Activated T-cell treated with anti-CD3 and anti-CD28 coated beads, Interleukin-2, amount 50 U/mL, for 24 hours (primary cell): Measurements from ENCODE around the gene SLC25A11.

Experiments
- DNase-seq: peaks from one replicate; pipeline ENCODE4 v3.0.0-alpha.2; 2020
- H3K27ac Mint-ChIP-seq: 2 replicates; pipeline ENCODE4 v1.8.0; 2020; ENCODE audit warnings: mild to moderate bottlenecking, mixed read lengths
- H3K27me3 Mint-ChIP-seq: 2 replicates; pipeline ENCODE4 v1.8.0; 2020; ENCODE audit warnings: mixed read lengths
- H3K36me3 Mint-ChIP-seq: 2 replicates; pipeline ENCODE4 v1.8.0; 2020; ENCODE audit warnings: low read depth, mixed read lengths
- H3K4me1 Mint-ChIP-seq: 2 replicates; pipeline ENCODE4 v1.8.0; 2020; ENCODE audit warnings: low read depth, mixed read lengths
- H3K4me3 Mint-ChIP-seq: 2 replicates; pipeline ENCODE4 v1.8.0; 2020; ENCODE audit warnings: mild to moderate bottlenecking, moderate library complexity, mixed read lengths
- H3K9me3 Mint-ChIP-seq: 2 replicates; pipeline ENCODE4 v1.8.0; 2020; ENCODE audit warnings: mixed read lengths

SLC25A11 gene

GRCh38 chr17:4939796-4940554 lies at the start of gene SLC25A11, which contains the start of gene RNF167:
SLC25A11 (minus strand) TSS chr17:4940046; CDS start chr17:4939910, 136 bp downstream.
RNF167 (plus strand) TSS chr17:4940268; CDS start chr17:4940910, 642 bp downstream.
- Mint-ChIP-seq H3K4me3 (peak within 1 kb of the TSS; percentile 94), H3K36me3 (peaks cover 94% of the 10 kb centered on the region), H3K27me3 (no peaks in the 10 kb centered on the region), H3K4me1 (peaks cover 60% of the 10 kb centered on the region), H3K9me3 (no peaks in the 10 kb centered on the region), H3K27ac (peak within 1 kb of the TSS; percentile 98)
- peak; percentile 97 for DNase-seq

DNA sequence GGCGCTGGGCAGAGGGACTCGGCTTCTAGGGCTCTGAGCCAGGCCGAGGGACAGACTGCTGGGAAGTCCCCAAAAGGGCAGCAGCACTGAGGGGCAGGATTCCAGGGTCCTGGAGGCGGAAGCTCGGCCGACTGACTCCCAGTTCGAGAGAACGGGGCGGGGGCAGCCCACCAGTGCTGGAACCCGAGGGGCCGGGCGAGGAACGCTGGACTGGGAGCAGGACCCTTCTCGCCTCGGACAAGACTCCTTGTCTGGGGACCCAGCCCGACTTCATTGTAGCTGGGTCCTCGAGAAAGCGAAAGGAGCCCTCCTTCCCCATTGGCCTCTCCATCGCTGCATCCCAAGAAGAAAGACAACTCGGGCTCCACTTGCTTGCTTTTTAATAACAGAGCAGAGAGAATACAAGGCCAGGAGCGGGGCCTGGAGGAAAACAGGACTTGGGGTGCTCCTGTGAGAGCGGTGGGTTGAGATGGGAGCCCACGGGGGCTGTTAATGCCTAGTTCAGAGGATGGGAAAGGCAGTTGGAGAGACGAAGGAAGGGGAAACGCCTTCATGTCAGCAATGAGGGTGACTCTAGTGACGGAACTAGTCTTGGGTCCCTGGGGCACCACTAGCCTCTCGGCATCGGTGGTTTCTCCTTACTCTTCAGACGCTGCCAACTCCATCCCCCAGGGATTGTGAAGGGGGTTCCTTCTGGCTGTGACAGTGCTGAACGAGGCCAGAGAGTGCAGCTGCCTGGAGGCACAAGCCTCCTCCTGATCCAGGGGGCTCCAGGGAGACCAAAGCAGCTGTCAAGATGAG lies 48.1 kb upstream of the SLC25A11 start:
- no peaks in the 10 kb centered on the region for H3K9me3 Mint-ChIP-seq
- peaks cover 63% of the 10 kb centered on the region for H3K36me3 Mint-ChIP-seq
- no peaks in the 10 kb centered on the region for H3K27me3 Mint-ChIP-seq
- peaks cover 49% of the 10 kb centered on the region for H3K4me1 Mint-ChIP-seq
- H3K4me3 Mint-ChIP-seq: peak overlapping the region; percentile 93
- peak; percentile 45 for DNase-seq
- peak overlapping the region; percentile 97 for H3K27ac Mint-ChIP-seq

DNA sequence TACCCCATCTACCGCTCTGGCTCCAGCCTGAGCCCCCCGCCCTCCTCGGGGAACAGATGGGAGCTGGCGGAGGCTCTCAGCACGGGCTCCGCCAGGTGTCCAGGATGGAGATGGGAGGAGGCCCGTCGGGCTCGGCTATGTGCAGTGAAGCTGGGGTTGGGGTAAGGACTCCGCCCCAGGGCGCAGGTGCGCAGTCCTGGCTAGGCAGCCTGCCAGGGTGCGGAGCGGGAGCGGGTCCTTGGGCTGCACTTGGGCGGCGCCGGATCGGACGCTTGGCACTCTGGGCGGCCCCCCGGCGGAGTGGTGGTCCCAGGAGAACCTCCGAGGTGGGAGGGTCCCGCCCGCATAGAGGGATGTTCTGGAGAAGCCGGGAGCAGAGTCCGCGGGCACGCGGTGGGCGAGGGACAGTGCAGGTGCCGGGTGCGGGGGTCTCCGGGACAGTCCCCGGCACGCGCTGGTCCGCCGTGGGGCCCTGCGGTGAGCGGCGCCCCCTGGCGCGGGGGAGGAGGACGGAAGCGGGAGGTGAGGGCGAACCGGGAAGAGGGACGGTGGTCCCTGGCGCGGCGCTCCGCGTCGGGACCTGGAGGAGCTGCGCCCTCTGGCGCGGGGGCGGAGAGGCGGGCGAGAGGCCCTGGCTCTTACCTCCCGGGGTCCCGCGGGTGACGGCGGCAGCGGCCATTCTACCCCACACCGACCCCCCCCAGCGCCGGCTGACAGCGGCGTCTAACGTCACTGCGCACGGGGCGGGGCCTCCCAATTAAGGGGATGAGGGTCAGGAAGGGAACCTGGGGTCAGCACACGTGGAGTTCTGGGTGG lies 47.3 kb upstream of the SLC25A11 start, which contains the start of gene CAMTA2:
Gene CAMTA2 (minus strand): TSS at position 725 of the 816 bp plus-strand sequence. CDS start 1,453 bp downstream, outside the sequence.
- no peaks in the 10 kb centered on the region for H3K27me3 Mint-ChIP-seq
- peak; percentile 94 for DNase-seq
- peaks cover 70% of the 10 kb centered on the region for H3K36me3 Mint-ChIP-seq
- H3K4me1 Mint-ChIP-seq: peaks cover 52% of the 10 kb centered on the region
- H3K27ac Mint-ChIP-seq: peak within 1 kb of the TSS; percentile 97
- no peaks in the 10 kb centered on the region for H3K9me3 Mint-ChIP-seq
- H3K4me3 Mint-ChIP-seq: peak within 1 kb of the TSS; percentile 93

DNA sequence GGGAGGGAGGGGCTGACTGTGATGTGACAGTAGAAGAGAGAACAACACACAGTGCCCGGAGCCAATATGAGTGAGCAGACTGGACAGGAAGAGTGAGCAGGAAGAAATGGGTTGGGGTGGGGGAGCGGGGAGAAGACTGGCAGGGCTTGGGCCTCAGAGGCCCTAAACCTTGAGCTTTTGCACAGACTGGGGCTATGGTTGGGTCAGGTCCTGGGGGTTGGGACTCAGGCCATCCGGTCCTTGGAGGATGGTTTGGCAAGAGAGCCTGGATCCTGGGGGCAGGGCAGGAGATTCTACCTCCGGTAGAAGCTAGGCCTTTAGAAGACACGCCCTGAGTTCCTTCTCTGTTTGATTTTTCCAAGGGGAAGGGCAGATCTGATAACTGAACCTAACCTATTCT lies 46.6 kb upstream of the SLC25A11 start:
- Mint-ChIP-seq H3K4me1 (peaks cover 52% of the 10 kb centered on the region), H3K27me3 (no peaks in the 10 kb centered on the region), H3K9me3 (no peaks in the 10 kb centered on the region), H3K4me3 (peak overlapping the region; percentile 93), H3K36me3 (peaks cover 73% of the 10 kb centered on the region), H3K27ac (peak overlapping the region; percentile 97)
- no peak for DNase-seq

DNA sequence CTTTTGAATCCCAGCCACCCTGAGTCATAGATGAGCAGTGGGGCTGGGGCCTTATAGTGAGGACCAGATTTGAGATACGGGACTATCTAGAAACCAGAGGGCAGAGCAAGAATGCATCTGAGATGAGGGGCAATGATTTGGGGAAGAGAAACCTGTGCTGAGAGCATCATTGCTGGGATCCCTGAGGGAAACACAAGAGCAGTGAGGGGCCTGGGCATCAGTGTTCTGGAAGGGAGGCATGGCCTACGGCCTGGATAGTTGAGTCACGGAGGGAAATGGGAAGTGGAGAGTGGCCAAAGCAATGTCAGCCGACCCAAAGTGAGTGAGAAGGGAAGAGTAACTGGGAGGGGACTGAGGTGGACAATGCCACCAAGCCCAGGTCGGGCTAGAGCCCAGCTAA lies 42.5 kb upstream of the SLC25A11 start:
- H3K27me3 Mint-ChIP-seq: no peaks in the 10 kb centered on the region
- H3K4me3 Mint-ChIP-seq: no peak overlapping the region
- peak overlapping the region; percentile 63 for H3K27ac Mint-ChIP-seq
- no peaks in the 10 kb centered on the region for H3K9me3 Mint-ChIP-seq
- no peak for DNase-seq
- peaks cover 80% of the 10 kb centered on the region for H3K36me3 Mint-ChIP-seq
- H3K4me1 Mint-ChIP-seq: peaks cover 41% of the 10 kb centered on the region

DNA sequence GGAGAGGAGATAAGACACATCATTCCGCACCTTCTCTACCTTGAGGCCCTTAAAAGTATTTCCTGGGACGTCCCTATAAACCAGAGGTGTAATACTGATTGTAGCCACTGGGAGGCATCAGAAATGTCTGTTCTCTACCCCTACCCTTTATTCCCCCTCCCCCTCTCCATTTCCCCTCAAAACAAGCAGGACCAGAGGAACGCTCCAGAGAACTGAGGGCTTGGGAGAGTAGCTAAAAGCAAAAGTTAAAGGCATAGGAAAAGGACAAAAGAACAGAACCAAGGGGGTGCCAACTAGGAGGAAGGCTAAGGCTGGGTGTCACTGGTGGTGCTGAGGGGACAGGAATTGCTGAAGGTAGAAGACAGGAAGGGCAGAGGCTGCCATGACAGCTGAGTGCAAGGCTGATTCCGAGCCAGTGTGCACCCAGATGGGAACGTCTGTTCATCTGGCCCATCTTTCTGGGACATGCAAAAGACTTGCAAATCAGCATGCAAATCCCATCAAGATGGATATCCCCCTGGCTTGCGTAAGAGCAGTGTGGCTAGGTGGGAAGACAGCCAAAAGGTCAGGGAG lies 40.9 kb upstream of the SLC25A11 start:
- H3K27ac Mint-ChIP-seq: peak overlapping the region; percentile 71
- H3K36me3 Mint-ChIP-seq: peaks cover 80% of the 10 kb centered on the region
- no peaks in the 10 kb centered on the region for H3K9me3 Mint-ChIP-seq
- H3K4me1 Mint-ChIP-seq: peaks cover 30% of the 10 kb centered on the region
- DNase-seq: peak; percentile 52
- no peaks in the 10 kb centered on the region for H3K27me3 Mint-ChIP-seq
- no peak overlapping the region for H3K4me3 Mint-ChIP-seq

GRCh38 chr17:4978726-4979125 lies 38.9 kb upstream of the SLC25A11 start:
- no peak overlapping the region for H3K4me3 Mint-ChIP-seq

GRCh38 chr17:4974115-4974670 lies 34.3 kb upstream of the SLC25A11 start:
- DNase-seq: no peak
- H3K36me3 Mint-ChIP-seq: peaks cover 33% of the 10 kb centered on the region
- H3K4me1 Mint-ChIP-seq: peaks cover 22% of the 10 kb centered on the region

More at GRCh38 chr17:4978726-4979125, 38.9 kb upstream of the SLC25A11 start:
- Mint-ChIP-seq H3K36me3 (peaks cover 72% of the 10 kb centered on the region), H3K27ac (no peak overlapping the region), H3K4me1 (peaks cover 23% of the 10 kb centered on the region), H3K27me3 (no peaks in the 10 kb centered on the region), H3K9me3 (no peaks in the 10 kb centered on the region)
- no peak for DNase-seq

DNA sequence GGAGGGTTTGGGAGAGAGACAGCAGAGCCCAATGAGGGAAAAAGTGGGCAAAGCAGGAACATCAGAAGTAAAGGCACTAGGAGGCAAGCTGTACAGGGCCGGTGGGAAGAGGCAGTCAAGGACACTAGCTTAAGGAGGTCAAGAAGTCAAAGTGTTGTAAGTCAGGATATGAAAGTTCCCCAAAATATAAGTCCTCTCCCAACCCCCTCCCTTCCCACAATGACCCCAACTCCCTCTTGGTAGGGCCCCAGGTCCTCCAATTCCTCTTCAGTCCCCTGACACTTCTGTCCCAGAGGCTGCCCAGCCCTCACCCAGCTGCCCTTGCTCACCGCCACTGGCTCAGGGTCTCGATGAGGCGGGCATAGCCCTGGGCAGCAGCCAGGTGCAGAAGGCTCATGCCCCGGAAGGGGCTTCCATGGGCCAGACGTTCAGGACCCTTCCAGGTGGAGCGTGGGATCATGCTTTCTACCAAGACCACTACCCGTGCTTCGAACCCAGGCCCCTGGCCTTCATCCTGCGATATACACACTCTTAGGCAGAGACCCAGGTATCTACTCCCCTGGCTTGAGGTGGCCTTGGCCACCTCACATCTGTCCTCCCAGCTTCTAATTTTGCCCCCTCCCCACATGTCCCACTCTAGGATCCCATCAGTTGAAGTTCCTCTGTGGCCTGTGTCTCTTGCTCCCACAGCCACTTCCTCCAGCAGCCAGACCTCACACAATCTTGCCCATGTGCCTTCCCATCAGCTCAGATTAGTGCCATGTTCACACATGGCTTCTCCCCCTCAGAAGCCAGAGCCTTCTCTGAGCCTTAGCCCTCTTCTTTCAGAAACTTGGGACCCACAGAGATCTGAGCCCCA lies 33.6 kb upstream of the SLC25A11 start:
- DNase-seq: no peak
- Mint-ChIP-seq H3K36me3 (peaks cover 26% of the 10 kb centered on the region), H3K27me3 (no peaks in the 10 kb centered on the region), H3K4me3 (no peak overlapping the region), H3K4me1 (peaks cover 29% of the 10 kb centered on the region), H3K9me3 (no peaks in the 10 kb centered on the region), H3K27ac (peak overlapping the region; percentile 51)

More at GRCh38 chr17:4974115-4974670, 34.3 kb upstream of the SLC25A11 start:
- no peaks in the 10 kb centered on the region for H3K27me3 Mint-ChIP-seq
- no peak overlapping the region for H3K4me3 Mint-ChIP-seq
- H3K9me3 Mint-ChIP-seq: no peaks in the 10 kb centered on the region
- H3K27ac Mint-ChIP-seq: peak overlapping the region; percentile 72

DNA sequence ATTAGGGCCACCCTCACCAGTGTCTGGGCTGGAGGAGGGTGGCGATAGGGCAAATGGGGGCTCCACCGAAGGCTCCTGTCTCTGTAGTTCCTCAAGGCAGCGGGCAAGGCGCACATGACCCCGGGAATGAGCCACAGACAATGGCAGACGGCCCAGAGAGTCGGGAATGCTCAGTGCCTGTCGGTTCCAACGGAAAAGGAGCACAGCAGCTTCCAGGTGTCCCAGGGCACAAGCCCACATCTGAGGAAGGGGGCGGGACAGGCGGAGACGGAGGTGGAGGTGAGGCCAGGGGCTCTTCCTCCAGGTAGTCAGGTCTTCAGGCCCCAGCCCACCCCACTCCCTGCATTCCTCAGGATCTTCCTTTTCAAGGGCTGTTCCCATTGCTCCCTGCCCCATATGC lies 32.9 kb upstream of the SLC25A11 start:
- H3K27ac Mint-ChIP-seq: peak overlapping the region; percentile 51
- H3K9me3 Mint-ChIP-seq: no peaks in the 10 kb centered on the region
- no peak overlapping the region for H3K4me3 Mint-ChIP-seq
- peaks cover 29% of the 10 kb centered on the region for H3K4me1 Mint-ChIP-seq
- no peaks in the 10 kb centered on the region for H3K27me3 Mint-ChIP-seq
- peaks cover 18% of the 10 kb centered on the region for H3K36me3 Mint-ChIP-seq
- DNase-seq: no peak

DNA sequence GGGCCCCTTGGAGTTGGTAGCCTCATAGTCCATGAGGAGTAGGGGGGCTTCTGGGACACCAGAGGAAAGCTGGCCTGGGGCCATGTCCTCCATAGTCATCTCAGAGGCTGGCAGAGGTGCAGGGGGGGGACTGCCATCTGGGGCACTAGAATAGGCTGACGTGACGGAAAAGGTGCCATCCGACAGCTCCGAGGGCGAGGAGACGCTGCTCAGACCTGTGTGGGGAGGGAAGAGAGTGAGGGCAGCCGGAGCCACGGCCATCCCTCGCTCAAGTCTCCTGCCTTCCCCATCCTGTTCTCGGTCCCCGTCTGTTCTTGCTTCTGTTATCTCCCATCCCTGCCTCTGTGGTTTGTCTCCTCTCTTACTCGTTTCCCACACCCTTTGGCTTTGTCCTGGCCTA lies 32.5 kb upstream of the SLC25A11 start:
- Mint-ChIP-seq H3K36me3 (peaks cover 14% of the 10 kb centered on the region), H3K9me3 (no peaks in the 10 kb centered on the region), H3K27ac (peak overlapping the region; percentile 22), H3K4me1 (peaks cover 29% of the 10 kb centered on the region), H3K4me3 (no peak overlapping the region), H3K27me3 (no peaks in the 10 kb centered on the region)
- DNase-seq: no peak

GRCh38 chr17:4971826-4972225 lies 32.0 kb upstream of the SLC25A11 start:
- peaks cover 29% of the 10 kb centered on the region for H3K4me1 Mint-ChIP-seq
- no peaks in the 10 kb centered on the region for H3K27me3 Mint-ChIP-seq
- DNase-seq: no peak
- H3K36me3 Mint-ChIP-seq: peaks cover 9% of the 10 kb centered on the region
- no peaks in the 10 kb centered on the region for H3K9me3 Mint-ChIP-seq
- H3K4me3 Mint-ChIP-seq: no peak overlapping the region
- peak overlapping the region; percentile 45 for H3K27ac Mint-ChIP-seq

- H3K27me3 Mint-ChIP-seq: no peaks in the 10 kb centered on the region
- DNase-seq: no peak
- H3K27ac Mint-ChIP-seq: no peak overlapping the region
- peaks cover 40% of the 10 kb centered on the region for H3K4me1 Mint-ChIP-seq
- peaks cover 5% of the 10 kb centered on the region for H3K9me3 Mint-ChIP-seq
- no peak overlapping the region for H3K4me3 Mint-ChIP-seq
- peaks cover 4% of the 10 kb centered on the region for H3K36me3 Mint-ChIP-seq
Observed at GRCh38 chr17:4970273-4970672, 30.4 kb upstream of the SLC25A11 start.
